ENCODE results near the gene ZNF846.
"Not testable (repeated sequence)": the region's sequence is repeated elsewhere in the genome, so short reads cannot be mapped to it uniquely, and the experiment has no call there.

The ZNF846 gene

DNA sequence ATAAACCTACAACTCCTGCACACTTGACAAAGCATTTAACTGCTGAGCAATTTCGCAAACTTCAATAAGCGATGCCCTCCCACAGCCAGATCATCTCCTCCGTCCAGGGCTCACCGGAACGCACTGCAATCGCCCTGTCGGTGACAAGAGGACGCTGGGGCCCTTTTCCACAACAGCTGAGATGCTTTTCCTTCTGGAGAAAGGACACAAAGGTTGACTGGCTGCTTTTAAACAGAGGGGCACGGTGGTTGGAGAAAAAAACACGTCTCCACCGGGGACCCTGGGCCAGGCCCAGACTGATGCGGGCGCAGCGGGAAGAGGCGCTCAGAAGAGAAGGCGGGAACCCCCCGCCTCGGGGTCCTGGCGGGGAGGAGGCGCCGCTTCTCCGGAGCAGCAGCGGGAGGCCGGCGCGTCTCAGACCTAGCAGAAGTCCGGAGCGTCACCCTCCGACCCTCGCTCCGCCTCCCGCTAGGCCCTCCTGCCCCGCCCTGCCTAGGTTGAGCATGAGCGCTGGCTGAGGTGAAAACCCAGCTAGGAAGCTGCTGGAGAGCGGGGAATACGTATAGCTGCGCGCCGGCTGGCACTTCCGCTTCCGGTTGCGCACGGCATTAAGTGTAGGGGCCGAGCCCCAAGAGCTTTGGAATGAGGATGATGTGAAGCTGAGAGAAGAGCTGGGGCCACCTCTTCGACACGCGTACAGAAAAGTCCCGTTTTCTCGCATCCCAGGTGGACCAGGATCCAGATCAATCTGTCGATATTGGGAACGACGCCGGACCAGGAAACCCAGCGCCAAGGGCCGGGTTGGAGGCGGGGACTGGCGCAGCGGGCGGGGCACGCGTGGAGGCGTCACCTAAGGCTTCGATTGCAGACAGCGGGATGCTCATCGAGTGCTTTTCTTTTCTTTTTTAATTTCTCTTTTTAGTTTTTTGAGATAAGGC lies at the start of gene ZNF846:
TSS of gene ZNF846 (minus strand) at position 564 of the 938 bp plus-strand sequence. CDS start 3,788 bp downstream, outside the sequence.
- peak; percentile 97 for DNase-seq

DNA sequence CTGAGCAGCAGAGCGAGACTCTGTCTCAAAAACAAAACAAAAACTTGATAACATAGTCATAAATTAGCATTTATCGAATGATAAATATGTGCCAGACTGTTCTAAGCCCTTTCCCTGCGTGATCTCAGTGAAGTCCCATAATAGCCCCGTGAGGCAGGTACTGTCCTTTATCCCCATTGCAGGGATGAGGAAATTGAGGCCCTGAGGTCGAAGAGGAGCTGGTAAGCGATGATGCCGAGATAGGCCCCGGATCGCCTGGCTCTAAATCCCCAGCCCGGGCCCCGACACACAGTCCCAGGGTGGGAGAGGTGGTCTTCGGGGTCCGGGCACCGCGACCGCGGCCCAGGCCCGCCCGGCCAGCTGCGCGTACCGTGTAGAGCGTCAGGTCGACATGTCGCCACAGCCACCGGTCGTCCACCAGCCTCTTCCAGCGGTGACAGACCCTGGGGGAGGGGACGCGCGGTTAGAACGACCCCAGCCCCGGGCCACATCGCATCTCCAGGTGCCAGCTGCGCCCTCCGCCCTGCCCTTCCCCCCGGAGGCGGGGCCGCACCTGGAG lies 49.7 kb upstream of the ZNF846 start:
- DNase-seq, result no peak

DNA sequence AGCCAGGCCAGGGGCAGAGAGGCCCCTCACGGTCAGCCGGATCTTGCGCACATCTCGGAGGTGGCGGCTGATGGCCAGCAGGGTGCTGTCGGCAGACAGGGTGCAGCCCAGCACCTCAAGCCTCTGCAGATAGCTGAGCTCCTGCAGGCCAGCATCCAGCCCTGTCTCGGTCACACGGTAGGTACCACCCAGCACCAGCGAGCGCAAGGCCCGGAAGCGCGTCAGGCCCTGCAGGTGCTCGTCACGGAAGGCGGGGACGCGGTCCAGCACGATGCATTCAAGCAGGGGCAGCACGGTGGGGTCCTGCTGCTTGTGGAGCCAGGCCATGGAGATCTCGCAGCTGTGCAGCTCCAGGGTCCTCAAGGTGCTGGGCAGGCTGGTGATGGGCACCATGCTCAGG lies 42.6 kb upstream of the ZNF846 start:
- no peak for DNase-seq

DNA sequence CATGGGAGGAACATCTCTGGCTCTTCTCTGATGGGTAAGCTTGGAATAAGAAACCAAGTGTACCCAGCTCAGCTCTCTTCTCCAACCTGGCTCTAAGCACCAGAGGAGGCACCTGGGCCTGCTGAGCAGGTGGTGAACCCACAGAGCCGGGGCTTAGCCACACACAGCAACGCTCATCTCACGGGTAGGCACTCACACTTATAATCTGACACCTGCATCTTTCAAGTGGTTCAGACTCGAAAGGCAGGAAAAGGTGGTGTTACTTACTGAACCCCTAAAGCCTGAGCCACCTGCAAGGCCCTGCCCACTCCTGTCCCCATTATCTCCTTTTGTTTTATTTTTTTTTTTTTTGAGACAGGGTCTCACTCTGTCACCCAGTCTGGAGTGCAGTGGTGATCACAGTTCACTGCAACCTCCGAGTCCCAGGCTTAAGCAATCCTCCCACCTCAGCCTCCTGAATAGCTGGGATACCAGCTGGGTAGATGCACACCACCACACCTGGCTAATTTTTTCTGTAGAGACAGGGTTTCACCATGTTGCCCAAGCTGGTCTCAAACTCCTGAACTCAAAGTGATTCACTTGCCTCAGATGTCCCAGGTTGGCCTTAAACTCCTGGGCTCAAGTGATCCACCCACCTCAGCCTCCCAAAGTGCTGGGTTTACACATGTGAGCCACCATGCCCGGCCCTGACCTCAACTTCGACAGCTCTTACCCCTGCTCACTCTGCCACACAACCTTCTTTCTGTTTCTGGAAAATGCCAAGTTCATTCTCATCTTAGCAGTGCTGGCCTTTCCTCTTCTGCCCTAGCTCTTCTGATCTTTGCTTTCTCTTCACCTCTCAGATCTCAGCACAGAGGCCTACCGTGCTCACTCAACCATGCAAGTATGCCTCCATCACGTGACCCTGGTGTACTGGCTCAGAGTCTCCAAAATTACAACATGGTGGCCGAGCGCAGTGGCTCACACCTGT lies 40.6 kb upstream of the ZNF846 start:
- no peak for DNase-seq

DNA sequence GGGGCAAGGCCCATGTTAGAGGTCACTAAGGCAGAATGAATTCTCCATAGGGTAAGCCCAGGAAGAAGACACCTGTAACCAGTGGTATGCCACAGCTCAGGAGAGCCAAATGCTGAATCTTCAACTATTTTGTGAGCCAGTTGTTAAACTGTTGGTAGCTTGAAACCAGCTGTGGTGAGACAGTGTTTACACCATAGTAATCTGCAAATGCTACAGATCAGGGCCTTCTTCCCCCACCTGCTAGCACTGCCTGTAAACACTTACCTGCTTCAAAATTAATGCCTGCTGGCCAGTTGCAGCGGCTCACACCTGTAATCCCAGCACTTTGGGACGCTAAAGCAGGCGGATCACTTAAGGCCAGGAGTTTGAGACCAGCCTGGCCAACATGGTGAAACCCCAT lies 38.3 kb upstream of the ZNF846 start:
- no peak for DNase-seq

DNA sequence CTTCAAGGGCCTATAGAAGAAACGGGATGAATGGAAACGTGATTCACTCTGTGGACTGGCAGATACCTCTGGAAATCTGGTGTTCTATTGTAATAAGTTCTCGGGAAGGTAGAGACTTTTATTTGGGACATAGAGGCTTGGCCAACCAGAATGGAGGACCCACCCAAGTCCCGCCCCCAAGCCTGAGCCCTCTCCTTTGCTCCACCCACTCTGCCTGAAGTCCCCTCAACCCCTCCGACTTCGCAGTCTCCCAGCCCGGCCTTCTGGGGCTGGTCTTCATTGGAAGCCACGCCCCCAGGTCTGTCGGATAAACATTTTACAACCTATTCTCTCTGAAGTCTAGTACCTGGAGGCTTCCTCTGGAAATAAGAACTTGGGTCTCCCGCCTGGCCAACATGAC lies 33.4 kb upstream of the ZNF846 start:
- no peak for DNase-seq

DNA sequence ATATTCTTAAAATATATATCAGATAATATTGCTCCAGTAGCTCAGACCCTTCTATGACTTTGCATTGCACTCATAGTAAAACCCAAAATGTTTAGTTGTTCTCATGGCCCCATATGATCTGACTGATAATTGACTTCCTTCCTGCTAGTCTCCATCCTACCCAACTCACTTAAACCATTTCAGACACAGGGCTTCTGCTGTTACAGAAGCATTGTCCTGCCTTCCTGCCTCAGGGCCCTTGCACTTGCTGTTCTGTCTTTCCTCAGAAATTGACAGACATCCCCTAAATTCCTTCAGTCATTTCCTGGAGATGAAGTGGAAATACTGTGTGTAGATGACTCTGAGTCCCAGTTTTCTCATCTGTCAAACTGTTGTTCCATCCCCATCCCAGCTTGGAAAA lies 30.6 kb upstream of the ZNF846 start:
- no peak for DNase-seq

DNA sequence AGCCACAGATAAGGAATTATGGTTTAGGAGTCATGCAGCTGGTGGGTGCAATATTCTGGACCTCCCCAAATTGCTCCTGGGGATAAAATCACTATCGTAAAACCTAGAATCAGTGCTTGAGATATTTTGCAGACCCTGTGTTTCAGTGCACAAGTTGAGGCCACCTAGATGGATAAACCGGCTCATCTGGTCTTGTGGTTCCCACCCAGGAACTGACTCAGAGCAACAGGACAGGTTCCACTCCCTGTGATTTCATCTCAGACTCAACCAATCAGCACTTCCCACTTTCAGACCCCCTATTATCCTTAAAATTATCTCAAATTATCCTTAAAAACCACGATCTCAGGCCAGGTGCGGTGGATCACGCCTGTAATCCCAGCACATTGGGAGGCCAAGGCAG lies 29.3 kb upstream of the ZNF846 start:
- no peak for DNase-seq

DNA sequence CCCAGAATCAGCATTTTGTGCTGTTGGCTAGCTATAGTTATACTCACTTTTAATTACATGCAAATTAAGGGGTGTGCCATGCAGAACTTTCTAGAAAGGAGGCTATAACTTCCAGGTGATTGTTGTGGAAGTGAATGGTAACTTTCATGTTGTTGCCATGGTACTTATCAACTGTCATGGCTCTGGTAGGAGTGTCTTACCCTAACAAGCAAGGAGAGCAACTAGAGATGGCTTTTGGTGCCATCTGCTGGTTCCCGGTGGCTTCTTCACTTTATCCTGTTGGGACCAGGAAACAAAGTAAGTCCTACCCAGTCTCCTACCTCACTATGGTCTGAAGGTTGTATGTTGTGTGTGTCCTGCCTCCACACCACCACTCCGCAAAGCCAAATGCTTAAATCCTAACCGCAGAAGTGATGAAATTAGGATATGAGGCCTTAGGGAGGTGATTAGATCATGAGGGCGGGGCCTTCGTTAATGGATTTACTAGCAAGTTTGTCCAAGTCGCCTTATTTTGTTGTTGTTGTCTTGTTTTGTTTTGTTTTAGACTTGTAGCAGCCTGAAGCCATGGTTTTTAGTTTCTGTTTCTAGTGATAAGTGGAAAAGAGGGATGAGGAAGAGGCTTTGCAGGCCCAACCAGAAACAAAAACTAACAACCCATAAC lies 27.7 kb upstream of the ZNF846 start:
- peak; percentile 90 for DNase-seq

DNA sequence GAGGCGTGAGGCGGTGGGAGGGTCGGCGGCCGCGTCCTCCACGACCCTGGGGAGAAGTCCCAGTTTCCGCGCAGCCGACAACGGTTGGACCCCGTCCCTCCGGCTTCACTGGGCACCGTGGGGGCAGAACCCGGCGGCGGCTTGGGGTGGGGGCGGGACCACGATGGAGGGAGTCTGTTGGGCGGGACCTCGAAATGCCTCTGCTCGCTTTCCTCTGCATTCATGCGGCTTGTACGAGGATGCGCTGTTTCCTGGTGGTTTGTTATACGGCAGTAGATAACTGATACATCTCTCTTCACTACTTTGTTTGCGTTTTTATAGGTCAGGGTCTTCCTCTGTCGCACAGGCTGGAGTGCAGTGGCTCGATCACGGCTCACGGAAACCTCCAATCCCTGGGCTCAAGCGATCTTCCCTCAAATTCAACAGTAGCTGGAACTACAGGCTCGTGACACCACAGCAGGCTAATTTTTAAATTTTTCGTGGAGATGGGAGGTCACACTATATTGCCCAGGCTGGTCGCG lies 24.6 kb upstream of the ZNF846 start:
- no peak for DNase-seq

DNA sequence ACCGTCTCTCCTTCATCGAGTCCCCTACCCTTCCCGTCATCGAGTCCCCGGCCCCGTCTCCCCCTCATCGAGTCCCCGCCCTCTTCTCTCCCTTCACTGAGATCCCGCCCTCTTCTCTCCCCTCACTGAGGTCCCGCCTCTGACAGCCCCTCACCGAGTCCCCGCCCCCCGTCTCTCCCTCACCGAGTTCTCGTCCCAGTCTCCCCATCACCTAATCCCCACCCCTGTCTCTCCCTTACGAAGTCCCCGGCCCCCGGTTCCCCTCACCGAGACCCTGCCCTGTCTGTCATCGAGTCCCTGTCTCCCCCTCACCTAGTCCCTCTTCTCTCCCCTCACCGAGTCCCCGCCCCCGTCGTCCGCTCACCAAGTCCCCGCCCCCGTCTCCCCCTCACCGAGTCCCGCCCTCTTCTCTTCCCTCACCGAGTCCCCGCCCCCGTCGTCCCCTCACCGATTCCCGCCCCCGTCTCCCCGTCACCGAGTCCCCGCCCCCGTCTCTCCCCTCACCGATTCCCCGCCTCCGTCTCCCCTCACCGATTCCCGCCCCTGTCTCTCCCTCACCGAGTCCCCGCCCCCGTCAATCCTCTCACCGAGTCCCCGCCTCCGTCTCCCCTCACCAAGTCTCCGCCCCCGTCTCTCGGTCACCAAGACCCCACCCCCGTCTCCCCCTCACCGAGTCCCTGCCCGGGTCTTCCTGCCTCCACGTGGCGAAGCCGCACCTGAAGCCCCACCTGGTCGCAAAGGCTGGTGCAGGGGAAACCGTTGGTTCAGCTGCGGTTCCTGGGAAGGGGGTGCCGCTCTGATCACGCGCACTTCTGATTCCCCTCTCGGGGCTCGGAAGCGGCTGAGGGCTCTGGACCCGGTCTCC lies 23.9 kb upstream of the ZNF846 start:
- DNase-seq, result peak; percentile 99

DNA sequence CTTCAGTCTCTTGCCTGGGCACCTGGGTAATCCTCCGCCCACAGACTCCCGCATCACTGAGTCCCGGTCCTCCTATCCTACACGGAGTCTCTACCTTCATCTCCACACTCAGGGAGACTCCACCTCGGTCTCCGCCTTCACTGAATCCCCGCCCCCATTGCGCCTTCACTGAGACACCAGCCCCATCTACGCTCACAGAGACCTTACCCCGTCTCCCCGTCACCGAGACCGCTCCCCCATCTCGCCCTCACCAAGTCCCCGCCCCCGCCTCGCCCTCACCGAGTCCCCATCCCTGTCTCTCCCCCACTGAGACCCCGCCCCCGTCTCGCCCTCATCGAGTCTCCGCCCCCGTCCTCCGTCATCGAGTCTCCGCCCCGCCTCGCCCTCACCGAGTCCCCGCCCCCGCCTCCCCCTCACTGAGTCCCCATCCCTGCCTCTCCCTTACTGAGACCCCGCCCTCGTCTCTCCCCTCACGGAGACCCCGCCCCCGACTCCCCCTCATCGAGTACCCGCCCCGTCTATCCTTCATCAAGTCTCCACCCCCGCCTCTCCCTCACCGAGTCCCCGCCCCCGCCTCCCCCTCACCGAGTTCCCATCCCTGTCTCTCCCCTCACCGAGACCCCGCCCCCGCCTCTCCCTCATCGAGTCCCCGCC lies 23.1 kb upstream of the ZNF846 start:
- peak; percentile 99 for DNase-seq

DNA sequence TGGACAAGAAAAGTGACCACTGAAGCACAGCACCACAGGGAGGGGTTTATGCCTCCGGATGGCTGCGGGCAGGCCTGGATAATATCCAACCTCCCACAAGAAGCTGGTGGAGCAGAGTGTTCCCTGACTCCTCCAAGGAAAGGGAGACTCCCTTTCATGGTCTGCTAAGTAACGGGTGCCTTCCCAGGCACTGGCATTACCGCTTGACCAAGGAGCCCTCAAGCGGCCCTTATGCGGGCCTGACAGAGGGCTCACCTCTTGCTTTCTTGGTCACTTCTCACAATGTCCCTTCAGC lies 22.5 kb upstream of the ZNF846 start:
- not testable (repeated sequence) for DNase-seq

DNA sequence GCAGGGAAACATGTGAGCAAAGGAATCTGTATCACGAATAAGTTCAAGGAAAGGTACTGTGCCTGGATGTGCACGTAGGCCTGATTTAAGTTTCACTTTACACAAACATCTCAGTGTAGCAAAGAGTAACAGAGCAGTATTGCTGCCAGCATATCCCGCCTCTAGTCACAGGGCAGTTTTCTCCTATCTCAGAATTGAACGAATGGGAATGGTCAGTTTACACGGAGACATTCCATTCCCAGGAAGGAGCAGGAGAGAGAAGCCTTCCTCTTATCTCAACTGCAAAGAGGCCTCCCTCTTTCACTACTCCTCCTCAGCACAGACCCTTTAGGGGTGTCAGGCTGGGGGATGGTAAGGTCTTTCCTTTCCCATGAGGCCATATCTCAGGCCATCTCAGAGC lies 21.0 kb upstream of the ZNF846 start:
- DNase-seq, result not testable (repeated sequence)

DNA sequence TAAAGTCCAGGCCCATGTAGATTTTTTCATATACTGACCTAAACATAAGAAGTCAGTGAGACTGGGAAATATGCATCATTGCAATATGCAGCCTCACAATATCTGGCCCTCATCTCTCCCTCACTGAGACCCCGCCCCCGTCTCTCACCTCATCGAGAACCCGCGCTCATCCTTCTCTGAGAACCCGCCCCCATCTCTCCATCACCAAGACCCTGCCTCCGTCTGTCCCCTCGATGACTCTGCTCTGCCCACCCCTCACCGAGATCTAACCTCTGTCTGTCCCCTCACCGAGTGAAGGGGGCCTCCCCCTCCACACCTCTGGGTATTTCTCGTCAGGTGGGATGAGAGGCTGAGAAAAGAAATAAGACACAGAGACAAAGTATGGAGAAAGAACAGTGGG lies 20.5 kb upstream of the ZNF846 start:
- no peak for DNase-seq

DNA sequence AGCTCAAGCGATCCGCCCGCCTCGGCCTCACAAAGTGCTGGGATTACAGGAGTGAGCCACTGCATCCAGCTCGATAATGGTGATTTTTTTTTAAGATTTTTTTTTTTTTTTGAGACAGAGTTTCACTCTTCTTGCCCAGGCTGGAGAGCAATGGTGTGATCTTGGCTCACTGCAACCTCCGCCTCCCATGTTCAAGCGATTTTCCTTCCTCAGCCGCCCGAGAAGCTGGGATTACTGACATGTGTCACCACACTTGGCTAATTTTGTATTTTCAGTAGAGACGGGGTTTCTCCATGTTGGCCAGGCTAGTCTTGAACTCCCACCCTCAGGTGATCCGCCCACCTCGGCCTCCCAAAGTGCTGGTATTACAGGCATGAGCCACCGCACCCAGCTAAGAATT lies 20.1 kb upstream of the ZNF846 start:
- not testable (repeated sequence) for DNase-seq

DNA sequence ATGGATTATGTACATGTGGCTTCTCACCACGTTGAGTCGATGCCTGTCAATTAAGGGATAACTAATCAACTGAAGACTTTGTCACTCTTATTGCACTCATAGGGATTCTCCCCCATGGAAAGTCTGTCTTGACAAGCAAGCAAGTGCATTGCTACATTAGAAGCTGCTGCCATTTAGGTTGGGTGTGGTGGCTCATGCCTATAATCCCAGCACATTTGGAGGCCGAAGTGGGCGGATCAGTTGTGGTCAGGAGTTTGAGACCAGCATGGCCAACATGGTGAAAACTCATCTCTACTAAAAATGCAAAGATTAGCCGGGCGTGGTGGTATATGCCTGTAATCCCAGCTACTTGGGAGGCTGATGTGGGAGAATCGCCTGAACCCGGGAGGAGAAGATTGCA lies 18.3 kb upstream of the ZNF846 start:
- DNase-seq, result no peak

DNA sequence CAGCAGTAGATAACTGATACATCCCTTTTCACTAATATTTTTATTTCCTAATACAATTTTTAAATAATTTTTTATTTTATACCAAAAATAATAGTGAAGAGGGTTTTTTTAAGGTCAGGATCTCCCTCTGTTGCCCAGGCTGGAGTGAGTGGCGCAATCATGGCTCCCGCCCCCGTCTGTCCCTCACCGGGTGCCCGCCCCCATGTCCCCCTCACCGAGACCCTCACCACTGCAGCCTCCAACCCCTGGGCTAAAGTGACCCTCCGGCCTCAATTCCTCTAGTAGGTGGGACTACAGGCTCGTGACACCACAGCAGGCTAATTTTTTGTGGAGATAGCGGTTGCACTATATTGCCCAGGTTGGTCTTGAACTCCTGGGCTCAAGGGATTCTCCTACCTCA lies 17.8 kb upstream of the ZNF846 start:
- DNase-seq, result no peak

DNA sequence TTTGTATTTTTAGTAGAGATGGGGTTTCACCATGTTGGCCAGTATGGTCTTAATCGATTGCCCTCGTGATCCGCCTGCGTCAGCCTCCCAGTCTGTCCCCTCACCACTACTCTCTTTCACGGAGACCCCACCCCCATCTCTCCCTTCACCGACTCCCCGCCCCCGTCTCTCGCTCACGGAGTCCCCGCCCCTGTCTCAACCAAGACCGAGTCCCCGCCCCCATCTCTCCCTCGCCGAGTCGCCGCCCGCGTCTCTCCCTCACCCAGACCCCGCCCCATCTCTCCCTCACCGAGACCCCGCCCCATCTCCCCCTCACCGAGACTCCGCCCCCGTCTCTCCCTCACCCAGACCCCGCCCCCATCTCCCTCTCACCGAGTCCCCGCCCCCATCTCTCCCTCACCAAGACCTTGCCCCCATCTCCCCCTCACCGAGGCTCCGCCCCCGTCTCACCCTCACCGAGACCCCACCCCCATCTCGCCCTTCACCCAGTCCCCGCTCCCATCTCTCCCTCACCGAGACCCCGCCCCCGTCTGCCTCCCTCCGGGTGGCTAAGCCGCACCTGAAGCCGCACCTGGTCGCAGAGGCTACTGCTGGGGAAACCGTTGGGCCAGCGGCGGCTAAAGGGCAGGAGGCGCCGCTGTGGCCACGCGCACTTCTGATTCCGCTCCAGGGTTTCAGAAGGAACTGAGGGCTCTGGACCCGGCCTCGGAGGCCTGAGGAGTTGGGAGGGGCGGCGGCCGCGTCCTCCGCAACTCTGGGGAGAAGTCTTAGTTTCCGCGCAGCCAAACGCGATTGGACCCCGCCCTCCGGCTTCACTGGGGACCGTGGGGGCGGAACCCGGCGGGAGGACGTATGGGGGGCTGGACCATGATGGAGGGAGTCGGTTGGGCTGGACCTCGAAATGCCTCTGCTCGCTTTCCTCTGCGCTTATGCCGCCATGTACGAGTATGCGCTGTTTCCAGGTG lies 17.1 kb upstream of the ZNF846 start:
- peak; percentile 99 for DNase-seq

DNA sequence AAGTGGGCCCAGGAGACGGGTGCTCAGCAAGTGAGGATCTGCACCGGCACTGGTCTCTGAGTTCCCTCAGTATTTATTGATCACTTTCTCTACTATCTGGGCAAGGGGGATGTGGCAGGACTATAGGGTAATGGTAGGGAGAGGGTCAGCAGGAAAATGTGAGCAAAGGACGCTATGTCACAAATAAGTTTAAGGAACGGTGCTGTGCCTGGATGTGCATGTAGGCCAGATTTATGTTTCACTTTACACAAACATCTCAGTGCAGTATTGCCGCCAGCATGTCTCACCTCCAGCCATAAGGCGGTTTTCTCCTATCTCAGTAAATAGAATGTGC lies 15.6 kb upstream of the ZNF846 start:
- not testable (repeated sequence) for DNase-seq

Data from femur (tissue), 1 donor.